NCI-H128 (cell line): ENCODE data around the gene SMTN.
A peak's percentile ranks its signal among the peaks of the same experiment; 100 is the strongest.
"Not testable (repeated sequence)": the region's sequence is repeated elsewhere in the genome, so short reads cannot be mapped to it uniquely, and the experiment has no call there.

ENCODE experiments used
- DNase-seq: peaks from one replicate; lab custom pipeline; 2025; ENCODE audit not compliant: unreplicated experiment; lab: John Stamatoyannopoulos, UW

SMTN gene

DNA sequence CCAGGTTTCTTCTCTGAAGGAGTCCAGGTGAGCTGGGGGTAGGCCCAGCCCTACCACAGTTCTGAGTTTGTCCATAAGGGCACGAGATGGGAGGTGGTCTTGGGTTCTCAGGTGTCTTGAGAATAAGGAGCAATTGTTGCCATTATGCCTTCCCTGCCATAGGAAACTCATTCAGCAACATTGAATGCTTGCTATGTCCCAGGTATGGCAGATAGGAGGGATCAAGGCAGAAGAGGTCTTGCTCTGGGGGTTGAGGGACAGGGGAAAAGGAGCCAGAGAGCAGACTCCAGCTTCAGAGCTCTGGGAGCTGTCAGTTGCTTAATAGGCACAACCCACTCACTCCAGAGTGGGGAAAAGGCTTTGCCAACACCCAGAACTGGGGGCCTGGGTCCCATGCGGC lies 22.0 kb downstream of the SMTN start:
- DNase-seq, result no peak

DNA sequence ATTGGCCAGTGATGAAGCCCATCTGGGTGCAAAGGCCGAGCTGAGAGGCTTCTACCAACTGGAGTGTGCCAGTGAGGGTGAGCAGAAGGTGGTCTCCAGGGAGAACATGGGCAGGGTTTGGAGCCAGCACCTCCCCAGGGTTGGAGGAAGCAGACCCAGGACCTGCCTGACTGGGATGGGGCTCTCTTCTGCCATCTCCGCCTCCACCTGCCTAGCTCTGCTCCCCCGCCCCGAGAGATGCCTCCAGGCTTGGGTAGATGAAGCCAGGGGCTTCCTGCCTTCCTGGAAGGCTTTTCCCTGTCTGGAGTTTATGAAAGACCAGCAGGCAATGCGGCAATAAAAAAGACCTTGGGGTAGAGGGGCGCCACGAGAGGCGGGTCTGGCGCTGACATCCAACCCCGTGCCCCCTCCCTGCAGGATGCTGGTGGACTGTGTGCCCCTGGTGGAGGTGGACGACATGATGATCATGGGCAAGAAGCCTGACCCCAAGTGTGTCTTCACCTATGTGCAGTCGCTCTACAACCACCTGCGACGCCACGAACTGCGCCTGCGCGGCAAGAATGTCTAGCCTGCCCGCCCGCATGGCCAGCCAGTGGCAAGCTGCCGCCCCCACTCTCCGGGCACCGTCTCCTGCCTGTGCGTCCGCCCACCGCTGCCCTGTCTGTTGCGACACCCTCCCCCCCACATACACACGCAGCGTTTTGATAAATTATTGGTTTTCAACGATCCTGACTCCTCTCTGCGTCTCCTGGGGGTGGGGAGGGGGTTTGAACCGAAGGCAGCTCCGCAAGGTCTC lies 23.0 kb downstream of the SMTN start:
- DNase-seq, result no peak

DNA sequence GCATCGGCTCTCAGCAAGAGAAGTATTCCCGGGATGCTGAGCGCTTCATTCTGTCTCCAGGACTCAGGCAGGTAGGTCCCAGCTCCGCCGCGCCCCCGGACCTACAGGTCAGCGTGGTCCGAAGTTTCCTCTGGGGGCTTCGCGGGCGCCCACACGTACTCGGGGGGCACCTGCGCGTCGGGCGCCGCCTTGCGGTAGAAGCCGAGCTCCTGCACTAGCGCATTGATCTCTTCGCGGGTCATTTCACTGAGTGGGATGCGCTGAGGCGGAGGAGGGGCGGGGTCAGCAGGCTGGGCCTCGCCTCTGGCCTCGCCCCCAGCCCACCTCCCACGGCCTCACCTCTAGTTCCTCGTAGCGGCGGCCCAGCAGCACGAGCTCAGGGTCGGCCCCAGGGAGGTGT lies 23.8 kb downstream of the SMTN start:
- DNase-seq, result no peak

DNA sequence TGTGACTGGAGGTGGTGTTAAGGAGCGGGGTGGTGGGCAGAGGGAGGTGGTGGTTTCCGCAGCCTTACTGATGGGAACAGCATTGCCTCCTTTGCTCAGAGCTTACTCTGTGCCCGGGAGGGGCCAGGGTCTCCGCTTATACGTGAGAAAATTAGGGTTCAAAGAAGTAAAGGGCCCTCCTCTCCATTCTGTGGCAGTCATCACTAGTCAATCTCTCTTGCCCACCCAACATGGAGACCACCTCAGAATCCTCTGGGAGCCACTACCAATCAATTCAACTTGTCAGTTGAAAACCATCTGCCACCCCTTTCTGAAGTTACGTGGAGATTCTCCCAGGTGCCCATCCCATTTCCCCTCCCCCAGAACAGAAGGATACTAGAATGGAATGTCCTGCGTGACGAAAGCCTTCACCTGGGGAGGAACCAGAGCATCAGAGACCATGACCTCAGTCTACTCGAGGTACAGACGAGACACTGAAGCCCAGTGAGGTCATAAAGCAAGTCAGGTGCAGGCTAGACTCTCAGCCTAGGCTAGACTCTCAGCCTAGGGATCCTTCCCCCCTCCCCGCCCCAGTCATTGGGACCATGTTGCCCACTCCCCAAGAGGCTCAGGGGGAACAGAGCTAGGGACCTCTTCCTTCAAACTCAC lies 24.3 kb downstream of the SMTN start:
- no peak for DNase-seq

- DNase-seq, result no peak
Observed at GRCh38 chr22:31106001-31106571, 25.0 kb downstream of the SMTN start.

GRCh38 chr22:31106731-31107177 lies 25.6 kb downstream of the SMTN start:
- no peak for DNase-seq

- DNase-seq, result peak; percentile 17
Observed at GRCh38 chr22:31107178-31107893, 26.2 kb downstream of the SMTN start, which contains the start of gene SELENOM. Gene SELENOM, minus strand, starts transcription at chr22:31107568. Its CDS starts 63 bp downstream, at chr22:31107505.

DNA sequence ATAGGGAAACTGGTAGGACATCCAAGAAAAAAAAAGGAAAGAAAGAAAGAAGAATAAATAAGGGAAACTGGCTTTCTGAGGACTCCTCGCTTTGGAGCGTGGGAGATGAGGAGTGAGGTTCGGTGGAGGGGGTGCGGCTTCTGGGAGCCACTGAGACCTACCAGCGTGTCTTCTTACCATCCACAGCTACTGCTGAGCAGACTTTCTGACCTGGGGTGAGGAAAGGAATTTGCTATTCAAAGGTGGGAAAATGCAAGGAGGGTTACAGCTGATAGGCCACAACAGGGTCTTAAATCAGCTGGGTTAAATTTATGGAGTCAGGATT lies 26.7 kb downstream of the SMTN start:
- no peak for DNase-seq

- not testable (repeated sequence) for DNase-seq
Observed at GRCh38 chr22:31112547-31113091, 31.5 kb downstream of the SMTN start.

GRCh38 chr22:31118046-31118820 lies 37.1 kb downstream of the SMTN start:
- DNase-seq, result no peak

GRCh38 chr22:31119026-31119717 lies 38.1 kb downstream of the SMTN start:
- no peak for DNase-seq

DNA sequence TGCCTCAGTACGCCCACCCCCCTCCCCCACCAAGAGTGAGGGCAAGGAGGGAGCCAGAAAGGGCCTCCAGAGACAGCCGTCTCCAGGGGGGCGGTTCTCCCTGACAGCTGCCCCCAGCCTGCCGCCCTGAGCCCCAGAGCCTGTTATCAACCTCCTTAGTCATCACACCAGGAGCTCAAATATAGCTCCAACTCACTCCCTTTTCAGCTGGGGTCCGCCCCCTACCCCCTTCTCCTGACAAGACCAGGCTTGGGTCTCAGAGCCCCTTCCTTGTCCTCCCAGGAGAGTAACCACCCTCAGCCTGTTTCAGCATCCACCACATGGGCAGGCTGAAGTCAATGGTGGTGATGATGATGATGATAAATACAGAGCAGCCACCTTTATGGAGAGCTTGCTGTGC lies 39.1 kb downstream of the SMTN start:
- DNase-seq, result no peak

- no peak for DNase-seq
Observed at GRCh38 chr22:31120642-31121041, 39.5 kb downstream of the SMTN start.

- no peak for DNase-seq
Observed at GRCh38 chr22:31121403-31121802, 40.3 kb downstream of the SMTN start.

- DNase-seq, result no peak
Observed at GRCh38 chr22:31122196-31122531, 41.0 kb downstream of the SMTN start.

- peak; percentile 10 for DNase-seq
Observed at GRCh38 chr22:31122532-31123291, 41.6 kb downstream of the SMTN start, which contains the start of gene INPP5J. Gene INPP5J, plus strand, starts transcription at chr22:31122966. Its CDS starts 49 bp downstream, at chr22:31123015.

DNA sequence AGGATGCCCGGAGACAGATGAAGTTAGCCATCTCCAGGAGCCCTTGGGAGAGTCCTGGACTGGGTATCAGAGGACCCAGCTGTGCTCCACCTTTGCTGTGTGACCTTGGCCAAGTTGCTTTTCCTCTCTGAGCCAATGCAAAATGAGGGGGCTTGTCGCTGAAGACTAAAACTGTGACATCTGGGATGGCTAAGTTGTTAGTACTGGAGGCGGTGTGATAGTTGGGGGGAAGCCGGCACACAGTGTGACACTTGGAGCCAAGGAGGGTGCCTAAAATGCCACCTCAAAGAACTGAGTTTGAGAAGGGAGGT lies 42.1 kb downstream of the SMTN start:
- no peak for DNase-seq

DNA sequence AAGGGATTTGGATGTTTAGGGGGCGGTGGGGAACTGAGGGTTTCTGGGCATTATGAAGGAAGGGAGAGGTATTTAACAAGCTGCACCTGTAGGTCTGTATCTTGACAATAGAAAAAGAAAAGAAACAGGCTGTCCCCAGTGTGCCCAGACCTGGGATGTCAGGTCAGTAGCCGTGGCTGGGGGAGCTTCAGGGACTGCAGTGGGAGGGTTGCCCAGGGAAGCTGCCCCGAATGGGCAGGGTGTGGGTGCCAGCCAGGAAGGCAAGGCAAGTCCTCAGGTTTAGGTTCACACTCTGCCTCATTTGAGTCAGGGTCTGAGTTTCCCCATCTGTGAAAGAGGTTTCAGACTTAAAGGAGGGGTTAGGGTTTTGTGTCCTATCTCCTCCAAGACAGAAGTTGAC lies 43.2 kb downstream of the SMTN start:
- no peak for DNase-seq

DNA sequence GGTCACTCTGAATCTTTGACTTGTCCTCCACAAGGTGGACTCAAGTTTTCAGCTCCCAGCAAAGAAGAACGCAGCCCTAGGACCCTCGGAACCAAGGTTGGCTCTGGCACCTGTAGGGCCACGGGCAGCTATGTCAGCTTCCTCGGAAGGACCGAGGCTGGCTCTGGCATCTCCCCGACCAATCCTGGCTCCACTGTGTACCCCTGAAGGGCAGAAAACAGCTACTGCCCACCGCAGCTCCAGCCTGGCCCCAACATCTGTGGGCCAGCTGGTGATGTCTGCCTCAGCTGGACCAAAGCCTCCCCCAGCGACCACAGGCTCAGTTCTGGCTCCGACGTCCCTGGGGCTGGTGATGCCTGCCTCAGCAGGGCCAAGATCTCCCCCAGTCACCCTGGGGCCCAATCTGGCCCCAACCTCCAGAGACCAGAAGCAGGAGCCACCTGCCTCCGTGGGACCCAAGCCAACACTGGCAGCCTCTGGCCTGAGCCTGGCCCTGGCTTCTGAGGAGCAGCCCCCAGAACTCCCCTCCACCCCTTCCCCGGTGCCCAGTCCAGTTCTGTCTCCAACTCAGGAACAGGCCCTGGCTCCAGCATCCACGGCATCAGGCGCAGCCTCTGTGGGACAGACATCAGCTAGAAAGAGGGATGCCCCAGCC lies 43.8 kb downstream of the SMTN start:
- no peak for DNase-seq
